HAP-1 (cell line): ENCODE measurements around the gene RAD51AP2.
"Not testable (repeated sequence)": the region's sequence is repeated elsewhere in the genome, so short reads cannot be mapped to it uniquely, and the experiment has no call there.

ENCODE experiments used
- DNase-seq, 2 experiments: peaks; one replicate each; pipeline ENCODE4 v3.0.0-alpha.2; 2016 to 2020; ENCODE audit warnings: low spot score in 2 of 2
- H3K27me3 ChIP-seq: fragments of 250-450 bp; sonication (Bioruptor Pico); 2 replicates; pipeline ENCODE4 v1.5.1; 2020; ENCODE audit warnings: low read depth, mild to moderate bottlenecking, moderate library complexity
- H3K36me3 ChIP-seq: fragments of 250-450 bp; sonication (Bioruptor Pico); replicated peaks from 2 replicates; pipeline ENCODE4 v1.5.1; 2020; ENCODE audit warnings: mild to moderate bottlenecking
- H3K4me1 ChIP-seq: fragments of 250-450 bp; sonication (Bioruptor Pico); 2 replicates; pipeline ENCODE4 v1.5.1; 2020; ENCODE audit warnings: mild to moderate bottlenecking
- H3K4me3 ChIP-seq: fragments of 250-450 bp; sonication (Bioruptor Pico); 2 replicates; pipeline ENCODE4 v1.5.1; 2020; ENCODE audit warnings: mild to moderate bottlenecking, moderate library complexity
- H3K9me3 ChIP-seq: fragments of 250-450 bp; sonication (Bioruptor Pico); 2 replicates; pipeline ENCODE4 v1.5.1; 2020; ENCODE audit warnings: mild to moderate bottlenecking, moderate library complexity
- in situ Hi-C: fragments of 300-500 bp; cut with MboI; formaldehyde crosslinking; loops from 3 replicates; pipeline ENCODE4 v1.14.3; 2020; ENCODE audit warnings: low sequenced_read_pairs, inconsistent platforms, mixed read lengths

Gene RAD51AP2

DNA sequence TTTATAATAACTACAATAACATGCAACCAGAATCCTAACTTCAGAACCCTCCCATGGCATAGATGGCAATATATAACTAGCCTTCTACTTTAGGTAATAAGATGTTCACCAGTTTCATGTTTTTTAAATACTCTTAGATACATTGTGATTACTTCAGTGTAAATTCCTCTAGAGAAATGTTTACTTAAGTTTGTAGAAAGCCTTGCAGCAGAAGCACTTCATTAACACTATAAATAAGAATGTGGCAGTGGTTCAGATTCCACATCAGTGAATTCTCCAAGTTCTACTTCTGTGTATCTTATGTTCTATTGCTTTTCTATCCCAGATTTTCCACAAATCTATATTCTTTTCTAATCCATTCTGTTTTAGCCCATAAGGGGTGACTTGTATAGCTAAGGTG, 1.2 kb upstream of the RAD51AP2 start:
- H3K4me1 ChIP-seq, result no peaks in the 10 kb centered on the region; the same call in 1 of the 2 replicates
- H3K9me3 ChIP-seq, result no peaks in the 10 kb centered on the region
- no peaks in the 10 kb centered on the region for H3K27me3 ChIP-seq
- no peaks in the 10 kb centered on the region for H3K36me3 ChIP-seq
- no peak overlapping the region for H3K4me3 ChIP-seq
- DNase-seq, result no peak
- in situ Hi-C loops, result no loop called here

DNA sequence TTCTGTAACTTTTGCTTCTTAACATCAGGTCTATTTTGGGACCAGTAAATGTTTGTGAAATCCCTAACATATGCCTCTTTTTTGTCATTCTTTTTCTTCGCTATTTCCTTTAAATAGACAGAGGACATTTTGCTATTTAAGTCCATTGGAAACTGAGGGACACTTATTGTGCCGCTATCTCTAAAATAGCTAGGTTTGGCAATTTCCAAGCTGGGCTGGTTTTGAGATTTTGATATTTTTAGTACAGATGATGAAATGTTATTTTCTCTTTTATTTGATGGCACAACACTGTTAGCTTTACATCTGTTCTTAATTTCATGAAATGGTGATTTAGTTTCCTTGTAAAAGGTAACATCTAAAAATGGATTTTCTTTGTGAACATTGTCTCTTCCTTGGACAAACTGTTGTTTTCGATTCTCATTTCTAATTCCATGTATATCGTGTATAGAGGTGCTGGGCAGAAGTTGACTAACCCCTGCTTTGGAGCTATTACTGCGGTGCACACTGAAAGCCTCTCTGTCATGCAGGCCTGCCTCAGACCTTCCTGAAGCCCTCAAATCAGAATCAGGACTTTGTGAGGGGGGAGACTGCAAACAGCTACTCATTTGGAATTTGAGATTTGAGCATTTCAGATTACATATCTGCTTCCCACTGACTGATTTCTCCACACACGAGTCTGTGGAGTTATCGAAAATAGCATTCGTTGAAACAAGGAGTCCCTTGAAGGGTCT, 594 bp downstream of the RAD51AP2 start:
- in situ Hi-C loops, result no loop called here
- Histone ChIP-seq H3K4me1 (no peaks in the 10 kb centered on the region), H3K9me3 (no peaks in the 10 kb centered on the region), H3K4me3 (peak overlapping the region; percentile 19), H3K27me3 (no peaks in the 10 kb centered on the region), H3K36me3 (no peaks in the 10 kb centered on the region)
- no peak for DNase-seq

DNA sequence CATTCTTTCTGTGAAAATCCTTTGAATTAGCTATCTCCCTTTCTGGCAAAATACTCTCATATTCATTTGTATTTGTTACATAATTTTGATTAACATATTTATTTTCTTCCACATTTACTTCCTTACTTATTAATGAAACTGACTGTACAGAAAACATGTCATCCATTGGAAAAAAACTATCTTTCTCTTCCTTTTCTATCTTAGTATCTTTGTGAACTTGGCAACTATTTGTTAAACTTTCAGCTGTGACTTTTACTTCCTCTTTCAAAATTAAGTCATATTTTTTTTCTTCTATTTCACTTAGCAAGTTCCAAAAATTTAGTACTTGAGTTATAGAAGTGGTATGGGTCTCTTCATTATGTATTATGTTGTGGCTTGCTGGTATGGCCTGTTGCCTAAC, 2.6 kb downstream of the RAD51AP2 start:
- H3K4me1 ChIP-seq, result no peaks in the 10 kb centered on the region
- no peak overlapping the region for H3K4me3 ChIP-seq
- H3K9me3 ChIP-seq, result no peaks in the 10 kb centered on the region
- DNase-seq, result no peak
- no peaks in the 10 kb centered on the region for H3K36me3 ChIP-seq
- in situ Hi-C loops, result no loop called here
- no peaks in the 10 kb centered on the region for H3K27me3 ChIP-seq

DNA sequence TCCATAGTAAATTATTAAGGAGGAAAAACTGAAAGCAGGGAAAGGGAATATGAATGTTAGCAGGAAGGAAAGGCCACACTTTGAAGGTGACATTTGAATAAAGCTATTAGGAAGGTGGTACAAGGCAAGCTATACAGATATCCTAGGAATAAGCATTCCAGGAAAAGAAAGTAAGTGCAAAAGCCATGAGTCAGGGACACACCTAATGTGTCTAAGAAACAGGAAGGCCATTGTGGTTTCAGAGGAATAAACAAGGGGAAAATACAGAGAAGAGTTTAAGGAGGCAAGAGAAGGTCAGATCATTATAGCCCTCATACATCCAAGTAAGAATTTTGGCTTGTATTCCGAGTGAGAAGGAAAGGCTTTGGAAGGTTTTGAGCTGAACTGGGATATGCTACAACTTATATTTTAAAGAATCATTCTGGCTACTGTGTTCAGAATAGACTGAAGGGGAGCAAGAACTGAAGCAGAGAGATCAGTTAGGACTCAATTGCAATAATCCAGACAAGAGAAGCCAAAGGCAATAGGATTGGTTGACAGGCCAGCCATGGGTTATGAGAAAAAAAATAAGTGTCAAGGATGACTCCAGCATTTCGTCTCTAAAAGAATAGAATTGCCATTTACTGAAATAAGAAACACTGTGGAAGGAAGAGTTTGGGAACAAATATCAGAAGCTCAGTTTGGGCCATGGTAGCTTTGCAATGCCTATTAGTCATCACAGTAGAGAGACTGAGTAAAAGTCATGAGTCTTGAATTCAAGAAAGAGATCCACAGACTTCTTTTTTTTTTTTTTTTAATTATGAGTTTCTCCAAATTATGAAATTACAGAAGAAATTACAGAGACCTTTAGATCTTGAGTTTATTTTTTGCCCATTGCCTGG, 11.3 kb downstream of the RAD51AP2 start:
- Histone ChIP-seq H3K36me3 (no peaks in the 10 kb centered on the region), H3K27me3 (no peaks in the 10 kb centered on the region), H3K4me3 (no peak overlapping the region), H3K4me1 (0 out of 2 replicates have a peak, but pooled peaks cover 4% of the 10 kb centered on the region), H3K9me3 (no peaks in the 10 kb centered on the region)
- DNase-seq, result no peak
- in situ Hi-C loops, result no loop called here

DNA sequence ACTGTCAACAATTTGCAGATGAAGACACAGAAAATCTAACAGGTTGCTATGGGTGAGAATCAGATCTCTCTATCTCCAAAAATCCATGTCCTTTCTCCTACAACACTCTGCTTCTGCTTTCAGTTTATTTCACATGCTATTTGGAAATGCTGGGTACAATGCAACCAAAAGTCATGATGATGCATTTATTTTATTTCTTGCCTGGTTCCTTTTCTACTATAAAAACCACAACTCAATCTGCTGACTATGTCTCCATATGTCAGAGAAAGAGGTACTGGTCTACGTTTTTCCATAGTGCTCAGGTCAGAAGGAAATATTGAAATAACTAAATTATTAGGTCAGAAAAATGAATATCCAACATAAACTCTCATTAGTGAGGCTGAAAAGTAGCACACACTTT, 20.5 kb downstream of the RAD51AP2 start:
- DNase-seq, result no peak
- Histone ChIP-seq H3K36me3 (no peaks in the 10 kb centered on the region), H3K4me1 (no peaks in the 10 kb centered on the region), H3K4me3 (no peak overlapping the region), H3K9me3 (no peaks in the 10 kb centered on the region), H3K27me3 (no peaks in the 10 kb centered on the region)
- in situ Hi-C loops, result no loop called here

DNA sequence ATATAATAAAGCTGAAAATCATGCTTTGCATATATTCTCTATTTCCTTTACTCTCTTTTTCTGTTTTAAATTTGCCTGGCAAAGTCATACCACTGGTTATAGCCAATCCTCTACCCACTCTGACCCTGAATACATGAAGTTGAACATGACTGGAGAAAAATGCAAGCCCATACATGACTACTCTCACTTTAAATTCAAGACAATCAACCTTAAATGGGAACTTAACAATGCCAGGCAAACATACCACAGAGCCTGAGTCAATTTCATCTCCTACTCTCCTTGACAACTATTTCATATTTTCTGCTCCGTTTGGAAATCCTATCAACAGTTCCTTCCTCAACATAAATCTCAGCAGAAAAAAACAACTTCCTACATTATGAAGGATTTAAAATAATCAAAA, 22.6 kb downstream of the RAD51AP2 start:
- no peaks in the 10 kb centered on the region for H3K9me3 ChIP-seq
- no peaks in the 10 kb centered on the region for H3K36me3 ChIP-seq
- H3K4me3 ChIP-seq, result no peak overlapping the region
- no peaks in the 10 kb centered on the region for H3K4me1 ChIP-seq
- DNase-seq, result no peak
- in situ Hi-C loops, result no loop called here
- H3K27me3 ChIP-seq, result no peaks in the 10 kb centered on the region

DNA sequence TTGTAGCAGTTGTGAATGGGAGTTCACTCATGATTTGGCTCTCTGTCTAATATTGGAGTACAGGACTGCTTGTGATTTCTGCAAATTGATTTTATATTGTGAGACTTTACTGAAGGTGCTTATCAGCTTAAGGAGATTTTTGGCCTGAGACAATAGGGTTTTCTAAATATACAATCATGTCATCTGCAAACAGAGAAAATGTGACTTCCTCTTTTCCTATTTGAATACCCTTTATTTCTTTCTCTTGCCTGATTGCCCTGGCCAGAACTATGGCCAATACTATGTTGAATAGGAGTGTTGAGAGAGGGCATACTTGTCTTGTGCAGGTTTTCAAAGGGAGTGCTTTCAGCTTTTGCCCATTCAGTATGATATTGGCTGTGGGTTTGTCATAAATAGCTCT, 28.1 kb downstream of the RAD51AP2 start:
- H3K36me3 ChIP-seq, H3K9me3 ChIP-seq, in situ Hi-C loops, H3K4me3 ChIP-seq, H3K4me1 ChIP-seq, DNase-seq, H3K27me3 ChIP-seq: not testable (repeated sequence)

DNA sequence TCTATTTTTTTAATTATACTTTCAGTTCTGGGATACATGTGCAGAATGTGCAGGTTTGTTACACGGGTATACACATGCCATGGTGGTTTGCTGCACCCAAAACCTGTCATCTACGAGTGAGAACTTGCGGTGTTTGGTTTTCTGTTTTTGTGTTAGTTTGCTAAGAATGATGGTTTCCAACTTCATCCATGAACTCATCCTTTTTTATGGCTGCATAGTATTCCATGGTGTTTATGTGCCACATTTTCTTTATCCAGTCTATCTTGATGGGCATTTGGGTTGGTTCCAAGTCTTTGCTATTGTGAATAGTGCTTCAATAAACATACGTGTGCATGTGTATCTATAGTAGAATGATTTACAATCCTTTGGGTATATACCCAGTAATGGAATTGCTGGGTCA, 29.6 kb downstream of the RAD51AP2 start:
- H3K36me3 ChIP-seq, in situ Hi-C loops, H3K4me3 ChIP-seq, H3K27me3 ChIP-seq, H3K9me3 ChIP-seq, DNase-seq, H3K4me1 ChIP-seq: not testable (repeated sequence)

DNA sequence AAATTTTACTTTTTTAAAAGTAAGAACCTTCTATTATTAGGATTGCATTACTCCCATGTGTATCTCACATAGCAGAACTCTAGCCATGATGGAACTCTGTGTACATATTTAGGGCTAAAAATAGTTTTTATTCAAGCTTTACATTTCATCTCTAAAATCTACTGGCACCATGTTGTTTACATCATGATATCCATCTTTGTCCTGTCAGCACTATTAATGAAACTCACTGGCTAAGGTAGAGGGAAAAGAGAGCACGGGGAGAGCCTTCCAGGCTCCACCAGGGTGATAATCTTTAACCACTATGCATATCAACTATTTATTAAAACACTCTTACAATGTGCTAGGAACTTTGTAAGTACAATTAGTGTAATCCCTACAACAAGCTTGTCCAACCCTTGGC, 34.7 kb downstream of the RAD51AP2 start:
- no peaks in the 10 kb centered on the region for H3K27me3 ChIP-seq
- in situ Hi-C loops, result no loop called here
- H3K4me1 ChIP-seq, result no peaks in the 10 kb centered on the region
- H3K9me3 ChIP-seq, result no peaks in the 10 kb centered on the region
- no peaks in the 10 kb centered on the region for H3K36me3 ChIP-seq
- H3K4me3 ChIP-seq, result no peak overlapping the region
- DNase-seq, result no peak

DNA sequence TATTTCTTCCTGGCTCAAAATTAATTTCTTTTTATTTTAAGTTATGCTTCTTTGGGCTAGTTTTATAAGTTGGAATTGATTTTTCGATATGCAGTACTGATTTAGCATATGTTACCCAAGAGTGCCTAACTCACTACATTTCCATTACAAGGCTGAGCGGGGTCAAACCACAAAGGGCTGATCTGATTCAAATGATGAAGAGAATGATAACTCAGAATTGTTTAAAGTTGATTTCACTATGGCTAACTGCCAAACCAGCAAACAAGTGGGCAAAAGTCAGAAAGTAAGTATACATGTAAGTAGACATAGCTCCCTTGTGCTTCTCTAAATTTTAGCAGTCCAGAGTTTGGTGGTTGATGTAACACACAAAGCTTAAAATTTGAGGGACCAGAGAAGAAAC, 35.6 kb downstream of the RAD51AP2 start:
- no peaks in the 10 kb centered on the region for H3K4me1 ChIP-seq

DNA sequence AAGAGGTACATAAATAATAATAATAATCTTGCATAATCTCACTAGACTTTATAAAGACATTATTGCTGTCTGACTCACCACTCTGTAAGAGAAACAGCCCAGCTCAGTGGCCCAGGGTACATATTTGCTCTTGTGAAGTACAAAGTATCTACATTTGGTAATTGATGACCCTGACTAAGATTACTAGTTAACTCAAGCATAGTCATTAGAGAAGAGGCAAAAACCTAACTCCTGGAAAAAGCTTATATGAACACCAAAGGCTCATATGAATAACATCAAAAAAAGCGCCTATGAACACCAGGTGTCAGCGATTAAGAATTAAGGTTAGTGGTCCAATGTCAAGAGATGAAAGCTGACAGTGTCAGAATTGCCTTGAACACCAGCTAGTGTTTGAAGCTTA, 38.4 kb downstream of the RAD51AP2 start:
- no peaks in the 10 kb centered on the region for H3K9me3 ChIP-seq
- H3K27me3 ChIP-seq, result no peaks in the 10 kb centered on the region
- H3K36me3 ChIP-seq, result no peaks in the 10 kb centered on the region
- in situ Hi-C loops, result no loop called here
- DNase-seq, result no peak
- H3K4me3 ChIP-seq, result no peak overlapping the region
- H3K4me1 ChIP-seq, result no peaks in the 10 kb centered on the region

More for the DNA sequence above, 35.6 kb downstream of the RAD51AP2 start:
- DNase-seq, result no peak
- in situ Hi-C loops, result no loop called here
- H3K27me3 ChIP-seq, result no peaks in the 10 kb centered on the region
- H3K9me3 ChIP-seq, result no peaks in the 10 kb centered on the region
- no peak overlapping the region for H3K4me3 ChIP-seq
- no peaks in the 10 kb centered on the region for H3K36me3 ChIP-seq

DNA sequence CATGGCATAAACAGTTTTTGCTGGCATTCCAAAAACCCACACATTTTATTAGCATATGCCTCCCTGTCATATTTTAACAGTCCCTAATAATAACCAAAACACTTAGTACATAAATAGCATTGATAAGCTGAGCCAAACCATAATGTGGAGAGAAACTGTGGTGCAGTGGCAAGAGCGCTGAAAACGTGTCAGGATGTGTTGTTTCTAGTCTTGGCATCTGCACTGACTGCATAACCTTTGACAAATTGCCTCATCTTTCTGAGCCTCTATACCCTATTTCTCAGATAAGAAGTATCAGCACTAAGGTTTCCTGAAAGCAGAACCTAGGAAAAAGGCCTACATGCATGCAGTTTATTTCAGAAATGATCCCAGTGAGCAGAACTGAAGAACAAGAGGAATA, 41.4 kb downstream of the RAD51AP2 start:
- no peak for DNase-seq
- in situ Hi-C loops, result no loop called here
- Histone ChIP-seq H3K4me1 (no peaks in the 10 kb centered on the region), H3K27me3 (no peaks in the 10 kb centered on the region), H3K4me3 (no peak overlapping the region), H3K36me3 (no peaks in the 10 kb centered on the region), H3K9me3 (no peaks in the 10 kb centered on the region)

DNA sequence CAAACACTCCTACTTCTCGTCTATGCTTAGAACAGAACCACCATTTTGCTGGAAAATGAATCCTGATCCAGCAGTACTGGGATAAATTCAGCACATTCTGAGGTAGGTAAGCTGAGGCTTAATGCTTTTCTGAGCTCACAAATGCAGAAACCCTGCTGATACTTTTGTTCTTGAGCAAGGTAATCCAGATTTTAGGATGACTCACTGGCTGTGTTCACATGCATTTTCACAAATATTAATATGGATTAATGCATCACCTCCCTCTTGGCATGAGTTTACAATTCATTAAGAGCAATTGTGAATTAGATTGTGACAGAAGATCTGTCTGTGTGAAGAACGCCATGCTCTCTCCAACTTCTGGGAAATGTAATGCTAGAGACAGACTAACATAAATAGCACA, 42.2 kb downstream of the RAD51AP2 start:
- H3K36me3 ChIP-seq, result no peaks in the 10 kb centered on the region
- H3K4me1 ChIP-seq, result no peaks in the 10 kb centered on the region
- no peaks in the 10 kb centered on the region for H3K9me3 ChIP-seq
- H3K4me3 ChIP-seq, result no peak overlapping the region
- in situ Hi-C loops, result no loop called here
- no peaks in the 10 kb centered on the region for H3K27me3 ChIP-seq
- no peak for DNase-seq

DNA sequence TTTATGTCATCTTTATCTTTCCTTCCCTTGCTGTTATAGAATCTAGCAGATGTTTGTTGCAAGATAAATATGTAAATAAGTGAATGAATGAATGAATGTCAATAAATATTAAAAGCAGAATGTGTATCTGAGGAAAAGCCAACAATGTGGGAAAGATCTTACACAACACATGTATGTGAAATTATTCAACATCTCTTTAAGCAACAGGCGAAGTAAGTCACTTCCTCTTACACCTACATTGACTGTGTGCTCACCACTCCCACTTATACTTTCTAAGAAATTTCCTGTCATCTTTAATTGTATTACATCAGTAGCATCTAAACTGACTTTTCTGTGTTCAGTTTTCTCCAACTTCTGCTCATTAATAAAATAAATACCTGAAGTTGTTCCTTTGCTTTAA, 43.0 kb downstream of the RAD51AP2 start:
- Histone ChIP-seq H3K4me1 (no peaks in the 10 kb centered on the region), H3K36me3 (no peaks in the 10 kb centered on the region), H3K27me3 (no peaks in the 10 kb centered on the region), H3K4me3 (no peak overlapping the region), H3K9me3 (peaks cover 4% of the 10 kb centered on the region; the same call in 1 of the 2 replicates)
- no peak for DNase-seq
- in situ Hi-C loops, result no loop called here
